HS-5 (cell line): Measurements from ENCODE around the gene USP54.
"Not testable (repeated sequence)": the region's sequence is repeated elsewhere in the genome, so short reads cannot be mapped to it uniquely, and the experiment has no call there.

Experiments
- DNase-seq: peaks from one replicate; pipeline ENCODE4 v3.0.0-alpha.2; 2012; ENCODE audit warnings: low read depth

The USP54 gene

DNA sequence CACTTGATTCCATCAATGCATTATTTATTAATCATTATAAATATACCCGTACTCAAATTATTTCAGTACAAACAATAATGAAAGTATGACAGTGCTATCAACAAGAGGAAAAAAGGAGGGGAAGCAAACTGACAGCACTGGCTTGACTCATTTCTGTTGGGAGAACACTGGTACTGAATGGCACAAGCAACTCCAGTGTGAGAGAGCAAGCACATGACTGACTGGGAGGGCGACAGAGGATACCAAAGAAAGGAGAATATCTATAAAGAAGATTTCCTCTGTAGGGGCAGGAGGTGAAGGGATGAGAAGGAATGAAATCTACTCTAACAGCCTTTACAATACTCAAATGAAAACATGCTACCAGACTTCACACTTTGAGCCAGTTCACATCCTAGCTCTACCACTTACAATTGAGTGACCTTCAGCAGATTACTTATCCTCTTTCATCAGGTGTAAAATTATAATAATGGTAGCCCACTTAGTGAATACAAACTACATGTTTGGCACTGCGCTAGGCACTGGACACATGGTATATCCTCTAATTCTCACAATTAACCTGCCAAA is 1.5 kb downstream of the USP54 start:
- no peak for DNase-seq

DNA sequence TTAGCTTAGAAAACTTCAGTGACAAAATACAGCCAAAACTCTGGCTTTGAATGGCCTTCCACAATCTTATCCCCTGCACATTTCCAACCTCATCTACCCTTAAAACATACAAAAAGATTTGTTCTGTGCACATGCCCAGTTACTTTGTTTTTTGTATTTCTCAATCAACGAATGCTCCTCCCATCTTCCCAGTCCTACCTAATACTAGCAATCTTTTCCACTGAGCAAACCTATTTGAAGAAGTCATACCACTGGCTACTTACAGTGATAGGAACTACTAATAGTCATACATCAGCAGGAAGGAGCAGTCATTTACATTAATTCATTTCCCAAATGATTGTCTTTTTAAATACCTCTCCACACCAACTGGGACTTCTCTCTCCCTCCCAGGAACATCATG is 2.5 kb downstream of the USP54 start:
- no peak for DNase-seq

DNA sequence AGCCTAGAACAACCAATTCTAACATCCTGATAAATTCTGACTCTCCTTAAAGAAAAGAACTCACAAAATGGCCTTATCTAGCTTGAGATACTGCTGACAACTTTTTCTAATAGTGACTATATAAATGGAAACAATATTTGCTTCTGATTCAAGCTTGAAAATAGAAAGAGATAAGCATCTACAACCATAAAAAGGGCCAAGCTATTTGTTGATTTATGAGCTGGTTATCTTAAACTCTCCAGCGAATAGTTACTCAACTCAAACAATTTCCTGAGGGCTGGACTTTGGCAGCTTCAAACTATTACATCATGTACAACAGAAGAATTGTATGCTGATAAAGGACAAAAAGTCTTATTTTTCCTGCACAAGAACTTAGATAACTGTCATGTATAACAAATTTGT is 4.6 kb downstream of the USP54 start:
- DNase-seq, result peak; percentile 44

DNA sequence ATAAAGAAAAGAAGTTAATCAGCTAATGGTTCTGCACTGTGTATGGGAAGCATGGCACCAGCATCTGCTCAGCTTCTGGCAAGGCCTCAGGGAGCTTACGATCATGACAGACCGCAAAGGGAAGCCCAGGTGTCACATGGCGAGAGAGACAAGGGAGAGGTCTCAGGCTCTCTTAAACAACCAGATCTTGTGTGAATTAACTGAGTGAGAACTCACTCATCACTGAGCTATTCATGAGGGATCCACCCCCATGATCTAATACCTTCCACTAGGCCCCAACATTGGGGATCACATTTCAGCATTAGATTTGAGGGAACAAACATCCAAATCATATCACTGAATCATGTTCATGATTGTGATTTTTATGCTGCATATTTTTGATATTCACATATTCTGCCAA is 5.8 kb downstream of the USP54 start:
- no peak for DNase-seq

DNA sequence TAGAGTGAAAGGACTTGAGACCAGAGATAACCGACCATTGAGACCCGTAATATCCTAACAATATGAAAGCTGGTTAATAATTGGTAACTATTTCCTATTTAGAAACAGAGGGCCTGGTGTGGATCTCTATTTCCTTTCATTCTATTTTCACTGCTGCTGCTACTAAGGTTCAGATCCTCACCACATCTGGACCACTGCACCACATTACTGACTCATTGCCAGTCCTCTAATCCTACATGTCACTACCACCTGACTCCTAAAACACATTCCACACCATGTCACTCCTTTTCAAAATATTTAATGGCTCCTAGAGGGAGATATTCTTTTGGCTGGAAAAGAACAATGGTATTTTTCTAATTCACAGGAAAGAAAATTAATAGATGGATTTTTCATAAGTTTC is 6.4 kb downstream of the USP54 start:
- DNase-seq, result no peak

DNA sequence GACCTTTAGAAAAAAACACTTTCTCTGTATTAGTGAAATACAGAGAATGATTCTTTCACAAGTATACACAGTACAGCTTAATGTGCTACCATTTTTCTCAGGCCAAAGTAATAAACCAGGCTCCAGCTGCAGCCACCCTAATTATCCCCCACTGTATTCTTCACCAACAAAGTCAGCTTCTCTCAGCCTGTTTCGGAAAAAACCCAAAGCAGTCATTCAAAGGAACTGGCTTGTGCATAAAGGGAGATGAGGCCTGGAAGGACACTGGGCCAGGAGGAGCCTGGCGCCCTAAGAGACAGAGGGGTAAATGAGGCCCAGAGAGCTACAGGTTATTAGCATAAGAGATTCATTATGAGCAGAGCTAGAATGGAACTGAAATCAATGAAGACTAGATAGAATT is 9.2 kb downstream of the USP54 start:
- DNase-seq, result no peak

DNA sequence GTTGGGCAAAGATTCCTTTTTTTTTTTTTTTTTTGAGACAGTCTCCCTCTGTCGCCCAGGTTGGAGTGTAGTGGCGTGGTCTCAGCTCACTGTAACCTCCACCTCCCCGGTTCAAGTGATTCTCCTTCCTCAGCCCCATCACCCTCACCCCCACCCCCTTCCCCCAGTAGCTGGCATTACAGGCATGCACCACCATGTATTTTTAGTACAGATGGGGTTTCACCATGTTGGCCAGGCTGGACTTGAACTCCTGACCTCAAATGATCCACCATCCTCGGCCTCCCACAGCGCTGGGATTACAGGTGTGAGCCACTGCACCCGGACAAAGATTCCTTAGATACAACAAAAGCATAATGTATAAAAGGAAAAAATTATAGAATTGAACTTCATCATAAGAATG is 12.2 kb downstream of the USP54 start:
- DNase-seq, result not testable (repeated sequence)

DNA sequence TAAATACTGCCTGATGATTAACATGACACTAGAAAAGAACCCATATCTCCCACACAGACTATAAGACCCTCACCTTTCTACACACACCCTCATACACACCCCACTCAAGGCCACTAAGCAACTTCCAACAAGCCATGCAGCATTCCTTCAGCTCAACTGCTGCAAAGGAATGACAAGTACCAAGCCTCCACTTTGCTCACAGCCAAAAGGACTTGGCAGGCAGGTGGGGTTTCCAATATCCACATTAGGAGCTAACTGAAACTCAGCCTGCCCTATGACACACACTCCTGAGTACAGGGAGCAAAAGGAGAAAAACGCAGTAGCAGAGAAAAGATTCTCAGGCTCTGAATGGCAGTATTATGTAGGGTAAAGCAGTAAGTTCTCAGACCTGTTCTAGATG is 13.4 kb downstream of the USP54 start:
- no peak for DNase-seq

DNA sequence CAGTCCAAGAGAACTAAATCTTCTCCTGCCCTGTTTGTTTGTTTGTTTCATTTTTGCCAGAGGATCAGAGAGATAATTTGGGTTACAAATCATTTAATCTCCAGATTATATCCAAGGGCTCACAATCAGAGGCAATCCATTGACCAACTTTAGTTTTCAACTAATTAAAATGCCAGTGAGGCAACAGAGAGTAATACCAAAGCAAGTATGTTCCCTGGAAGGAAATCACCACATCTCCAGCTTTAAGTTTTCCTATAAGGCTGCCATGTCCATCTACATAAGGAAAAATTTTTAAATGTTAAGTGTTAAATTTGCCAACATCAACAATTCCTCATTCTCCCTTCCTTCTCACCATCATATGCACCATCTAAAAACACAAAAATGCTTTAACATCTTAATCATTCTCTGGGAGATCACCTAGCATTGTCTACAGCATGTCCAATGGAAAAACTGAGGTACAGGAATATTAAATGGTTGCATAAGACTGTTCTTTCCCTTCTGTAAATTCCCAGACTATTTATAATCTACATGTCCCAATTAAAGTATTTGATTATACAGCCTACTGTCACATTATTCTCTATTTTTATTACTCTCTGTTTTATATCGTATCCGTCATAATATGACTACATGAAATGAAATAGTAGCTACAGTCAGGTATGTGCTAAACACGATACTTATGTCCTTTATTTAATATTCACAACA is 14.1 kb downstream of the USP54 start:
- DNase-seq, result no peak

DNA sequence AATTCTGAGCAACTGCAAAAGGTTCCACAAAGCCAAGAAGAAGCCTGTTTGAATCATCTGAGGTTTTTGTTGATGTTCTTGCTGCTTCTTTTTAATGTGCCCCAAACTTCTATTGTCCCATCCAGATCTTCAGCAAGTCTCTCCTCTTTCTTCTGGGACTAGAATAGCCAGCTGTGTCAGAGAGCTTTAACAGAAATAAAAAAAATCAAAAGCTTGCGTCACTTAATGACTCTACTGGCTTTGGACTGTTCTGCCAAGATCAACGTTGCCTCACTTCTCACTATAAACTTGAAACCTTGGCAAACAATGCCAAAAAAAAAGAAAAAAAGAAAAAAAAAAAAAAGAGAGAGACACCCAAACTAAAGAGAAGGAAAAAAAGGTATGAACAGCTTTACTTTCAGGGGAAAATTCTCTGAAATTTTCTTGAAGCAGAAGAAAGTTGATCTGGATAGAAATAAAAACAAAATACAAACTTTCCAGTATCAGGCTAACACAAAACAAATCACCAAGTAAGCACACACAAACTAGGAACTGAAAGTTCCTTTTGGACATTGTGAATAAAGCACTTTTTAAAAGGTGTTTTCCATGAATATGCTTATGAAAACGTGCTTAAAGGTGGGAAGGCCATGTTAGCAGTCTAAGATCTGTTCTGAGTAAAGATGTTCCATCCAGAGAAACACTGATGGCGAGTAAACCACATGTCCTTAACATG is 14.8 kb downstream of the USP54 start:
- no peak for DNase-seq

DNA sequence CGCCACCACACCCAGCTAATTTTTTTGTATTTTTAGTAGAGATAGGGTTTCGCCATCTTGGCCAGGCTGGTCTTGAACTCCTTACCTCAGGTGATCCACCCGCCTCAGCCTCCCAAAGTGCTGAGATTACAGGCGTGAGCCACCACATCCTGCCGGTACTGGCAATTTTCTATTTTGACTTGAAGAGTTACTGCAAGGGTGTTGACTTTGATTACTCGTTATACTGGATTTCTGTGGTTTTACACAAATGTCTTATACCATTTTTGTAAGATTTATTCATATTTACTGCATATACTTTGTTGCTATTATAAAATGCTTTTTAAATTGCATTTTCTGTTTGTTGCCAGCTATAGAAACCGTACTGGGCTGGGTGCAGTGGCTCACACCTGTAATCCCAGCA is 24.1 kb downstream of the USP54 start:
- DNase-seq, result not testable (repeated sequence)

DNA sequence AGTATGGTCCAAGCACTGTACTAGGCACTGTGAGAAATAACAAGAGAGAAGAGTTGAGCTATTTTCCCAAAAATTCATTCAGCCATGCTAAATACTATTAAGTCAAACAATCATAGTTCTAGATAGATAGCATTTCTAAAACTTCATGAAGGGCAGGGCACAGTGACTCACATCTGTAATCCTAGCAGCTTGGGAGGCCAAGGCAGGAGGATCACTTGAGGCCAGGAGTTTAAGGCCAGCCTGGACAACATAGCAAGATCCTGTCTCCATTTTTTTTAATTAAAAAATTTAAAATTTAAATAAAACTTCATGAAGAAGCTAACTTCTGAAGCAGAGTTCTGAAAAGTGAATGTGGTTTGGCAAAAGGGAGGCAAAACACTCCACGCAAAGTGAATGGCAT is 29.9 kb downstream of the USP54 start:
- no peak for DNase-seq

DNA sequence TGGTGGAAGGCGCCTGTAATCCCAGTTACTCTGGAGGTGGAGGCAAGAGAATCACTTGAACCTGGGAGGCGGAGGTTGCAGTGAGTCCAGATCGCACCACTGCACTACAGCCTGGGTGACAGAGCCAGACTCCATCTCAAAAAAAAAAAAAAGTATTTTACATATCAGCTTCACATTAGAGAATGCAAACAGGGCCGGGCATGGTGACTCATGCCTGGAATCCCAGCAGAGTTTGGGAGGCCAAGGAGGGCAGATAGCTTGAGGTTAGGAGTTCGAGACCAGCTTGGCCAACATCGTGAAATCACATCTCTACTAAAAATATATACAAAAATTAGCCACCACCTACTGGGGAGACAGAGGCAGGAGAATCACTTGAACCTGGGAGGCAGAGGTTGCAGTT is 31.6 kb downstream of the USP54 start:
- DNase-seq, result no peak

DNA sequence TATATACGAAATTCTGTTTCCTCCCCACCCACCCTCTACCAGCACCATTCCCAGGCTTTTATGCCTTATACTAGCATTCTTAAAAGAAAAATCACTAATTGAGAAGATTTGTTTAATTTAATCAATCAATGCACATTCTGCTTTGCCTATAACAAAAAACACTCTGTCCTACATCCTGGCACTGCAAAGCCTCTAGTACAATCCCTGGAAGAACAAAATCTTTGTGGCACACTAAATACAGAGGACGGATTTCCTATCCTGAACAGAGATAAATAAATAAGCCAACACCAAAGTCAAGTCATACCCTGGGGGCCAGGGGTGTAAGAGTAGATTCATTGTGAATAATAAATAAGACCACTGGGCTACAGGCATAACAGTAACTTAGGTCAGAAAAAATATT is 34.3 kb downstream of the USP54 start:
- no peak for DNase-seq

DNA sequence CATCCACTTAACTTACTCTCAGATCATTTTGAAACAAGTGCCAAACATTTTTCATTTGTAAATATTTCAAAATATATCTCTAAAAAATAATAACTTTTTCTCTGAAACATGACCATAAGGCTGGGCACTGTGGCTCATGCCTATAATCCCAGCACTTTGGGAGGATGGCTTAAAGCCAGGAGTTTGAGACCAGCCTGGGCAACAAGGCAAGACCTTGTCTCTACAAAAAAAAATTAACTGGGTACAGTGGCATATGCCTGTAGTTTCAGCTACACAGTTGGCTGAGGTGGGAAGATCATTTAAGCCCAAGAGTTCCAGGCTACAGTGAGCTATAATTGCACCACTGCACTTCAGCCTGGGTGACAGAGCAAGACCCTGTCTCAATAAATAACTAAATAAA is 36.4 kb downstream of the USP54 start:
- DNase-seq, result no peak

DNA sequence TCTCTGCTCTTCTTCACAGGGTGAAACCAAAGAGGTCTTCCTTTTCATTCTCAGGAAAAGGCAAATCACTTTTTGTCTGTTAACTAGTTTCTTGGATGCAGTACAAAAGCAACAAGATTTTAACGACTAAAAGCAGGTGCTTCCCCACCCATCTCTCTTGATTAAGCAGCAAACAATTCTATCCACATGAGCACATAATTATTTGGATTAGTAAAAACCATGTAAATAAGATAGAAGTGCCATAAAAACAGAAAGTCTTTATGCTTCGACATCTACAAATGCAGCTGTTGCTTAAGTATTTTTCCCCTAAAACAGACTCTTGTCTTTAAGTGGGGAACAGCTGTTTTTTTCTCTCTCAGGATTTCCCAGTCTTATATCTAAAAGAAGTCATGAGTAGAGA is 37.4 kb downstream of the USP54 start:
- no peak for DNase-seq

DNA sequence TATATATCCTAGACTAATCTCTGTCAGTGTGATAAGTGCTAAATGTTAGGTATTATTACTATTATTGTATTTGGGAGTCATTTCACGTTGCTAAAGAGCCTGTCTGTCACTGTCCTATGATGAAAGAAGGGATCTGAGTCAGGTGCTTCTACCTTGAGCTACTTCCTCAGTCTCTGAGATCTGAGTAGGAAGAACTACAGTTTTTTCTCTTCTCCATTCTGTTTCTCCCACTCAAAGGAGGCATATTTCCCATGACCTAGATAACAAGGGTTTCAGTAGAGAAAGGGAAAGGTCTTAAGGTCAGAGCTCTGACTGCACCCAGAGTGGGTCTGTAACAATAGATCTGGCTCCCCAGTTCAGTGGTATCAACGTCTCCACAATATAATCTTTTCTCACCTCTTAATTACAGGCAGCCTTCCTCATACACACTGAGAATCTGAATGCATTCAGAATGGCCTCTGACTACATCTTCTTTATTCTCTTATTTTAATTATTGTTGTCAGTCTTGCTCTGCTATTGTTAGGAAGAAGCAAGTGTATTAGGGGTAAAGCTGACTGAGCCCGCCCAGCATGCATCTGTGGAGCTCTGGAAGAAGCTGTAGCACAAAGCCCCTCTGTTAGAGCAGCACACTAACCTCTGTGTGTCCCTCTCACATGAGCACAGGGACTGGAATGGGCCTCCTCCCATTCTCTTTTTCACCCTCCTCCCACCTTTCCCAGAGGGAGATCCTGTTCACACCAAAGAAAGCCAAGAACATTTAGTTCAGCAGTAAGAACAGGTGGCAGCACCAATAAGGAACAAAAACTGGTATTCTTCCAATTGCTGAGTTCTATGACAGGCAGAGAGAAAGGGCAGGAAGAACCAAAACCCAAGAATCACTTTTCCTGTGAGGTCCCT is 38.1 kb downstream of the USP54 start:
- DNase-seq, result no peak

DNA sequence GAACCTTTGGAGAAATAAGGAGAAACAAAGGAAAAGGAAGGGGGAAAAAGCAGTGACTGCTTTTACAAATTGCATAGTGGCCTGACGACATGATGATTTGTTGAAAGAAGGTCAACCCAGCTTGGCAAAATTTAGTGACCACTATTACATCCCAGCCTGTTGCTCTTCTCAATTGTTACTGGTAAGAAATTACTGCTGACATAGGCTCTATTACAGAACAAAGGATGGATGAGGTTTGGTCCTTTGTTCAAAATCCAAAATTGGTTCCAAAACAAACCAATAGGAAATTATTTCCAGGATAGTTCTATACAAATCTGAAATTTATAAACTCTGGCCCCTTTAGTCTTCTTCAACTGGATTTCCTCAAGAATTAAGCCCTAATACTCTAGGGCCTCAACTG is 39.6 kb downstream of the USP54 start:
- no peak for DNase-seq

DNA sequence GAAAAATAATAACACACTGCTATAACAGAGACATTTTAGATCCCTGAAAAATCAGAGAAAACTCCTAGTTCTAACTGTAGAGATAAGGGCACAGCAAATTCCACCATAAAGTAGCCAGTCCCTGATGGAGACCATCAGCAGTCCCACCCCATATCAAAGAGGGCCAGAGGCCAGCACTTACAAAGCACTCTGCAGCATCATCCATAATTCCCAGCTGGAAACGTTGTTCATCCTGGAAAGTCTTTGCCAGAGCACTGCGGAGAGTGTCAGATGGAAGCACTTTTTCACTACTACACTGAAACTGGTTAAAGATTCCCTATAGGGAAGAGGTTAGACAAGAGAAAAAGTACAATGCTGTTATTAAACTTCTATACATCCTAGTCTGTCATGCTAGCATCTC is 45.8 kb downstream of the USP54 start:
- no peak for DNase-seq

DNA sequence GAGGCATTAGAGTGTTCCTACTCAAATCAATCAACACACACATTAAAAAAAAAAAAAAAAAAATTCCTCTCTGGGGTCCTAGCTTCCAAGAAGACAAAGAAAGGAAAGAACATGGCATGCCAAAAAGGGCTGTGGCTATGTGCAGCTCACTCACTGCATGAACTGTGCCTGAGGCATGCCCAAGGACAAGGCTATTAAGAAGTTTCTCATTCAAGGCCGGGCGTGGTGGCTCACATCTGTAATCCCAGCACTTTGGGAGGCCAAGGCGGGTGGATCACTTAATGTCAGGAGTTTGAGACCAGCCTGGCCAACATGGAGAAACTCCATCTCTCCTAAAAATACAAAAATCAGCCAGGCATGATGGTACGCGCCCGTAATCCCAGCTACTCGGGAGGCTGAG is 53.4 kb downstream of the USP54 start:
- no peak for DNase-seq

DNA sequence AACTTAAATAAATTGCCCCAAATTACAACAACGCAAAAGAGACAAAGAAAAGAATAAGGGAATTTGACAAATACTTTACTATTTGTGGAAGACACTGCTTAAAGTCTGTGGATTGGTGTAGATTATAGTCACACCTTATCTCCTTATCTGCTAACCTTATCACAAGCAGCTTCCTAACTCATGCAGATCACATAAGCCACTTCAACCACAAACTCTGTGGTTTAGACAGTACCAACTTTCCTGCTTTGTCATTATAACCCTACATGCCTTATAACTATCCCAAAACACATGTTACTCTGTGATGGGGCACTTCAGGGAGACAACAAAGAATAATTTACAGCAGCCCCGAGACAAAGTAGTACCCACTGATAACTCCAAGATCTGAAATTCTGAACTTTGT is 53.9 kb downstream of the USP54 start:
- no peak for DNase-seq

DNA sequence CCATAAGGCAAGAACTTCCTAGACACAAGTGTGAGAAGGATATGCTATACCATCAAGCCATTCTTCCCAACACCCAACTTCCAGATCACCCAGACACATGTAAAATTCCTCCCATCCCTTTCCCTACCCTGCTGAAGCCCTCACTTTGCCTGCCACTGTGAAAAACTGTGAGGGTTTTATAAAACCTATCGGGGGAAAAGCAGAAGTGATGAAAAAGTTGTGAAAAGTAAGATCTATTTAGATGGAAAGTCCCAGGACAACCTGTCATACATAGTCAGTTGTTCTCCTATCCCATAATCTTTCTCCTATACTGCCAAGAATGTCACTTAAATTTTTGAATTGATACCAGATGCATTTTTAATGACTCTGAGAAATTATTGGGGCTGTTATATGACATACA is 56.3 kb downstream of the USP54 start:
- no peak for DNase-seq
